HCT116 (cell line): ENCODE measurements around the gene DBR1. TPM values are rescaled to one million over a fixed set of nuclear protein-coding genes. Genes with fewer than 3 reads are reported as not detected.

ENCODE experiments used
- ATAC-seq: fragments of 200-7000 bp; cut with Tn5 transposase; 2 replicates; pipeline ENCODE4 v1.9.1; 2020; ENCODE audit warnings: mild to moderate bottlenecking, moderate library complexity
- BruUV-seq: library from RNA; stranded (reverse); fragments of 400-500 nt; replicated peaks from 2 replicates; lab custom pipeline; 2021; lab: Mats Ljungman, UMichigan
- CTCF ChIA-PET: fragments of 300-600 bp; sonication (Branson Sonifier 250); formaldehyde crosslinking; loops from one replicate; lab custom pipeline; 2021; ENCODE audit warnings: antibody characterized with exemption; lab: Charles Lee
- POLR2A ChIA-PET: fragments of 300-600, 350-600 bp; sonication (Branson Sonifier 250); formaldehyde crosslinking; loops from one replicate; lab custom pipeline; 2021; ENCODE audit warnings: antibody characterized with exemption; lab: Charles Lee
- RAD21 ChIA-PET, 2 experiments: fragments of 300-600 bp; sonication (Branson Sonifier 250); formaldehyde crosslinking; loops; one replicate each; lab custom pipeline; 2023; ENCODE audit warnings: low total read pairs in 2 of 2; ENCODE audit not compliant: uncharacterized antibody in 2 of 2, unreplicated experiment in 2 of 2, low non-redundant PET in 1 of 2; lab: Charles Lee
- DNase-seq: peaks from one replicate; pipeline ENCODE4 v3.0.0-alpha.2; 2010; ENCODE audit warnings: low read depth, low spot score
- H2AFZ ChIP-seq: fragments of 200-600 bp; shearing (Covaris generic), sonication (generic); 2 replicates; pipeline ENCODE4 v1.6.1; 2017; ENCODE audit warnings: low read depth, mixed run types, mixed read lengths, antibody characterized with exemption, low read length; ENCODE audit not compliant: poor library complexity, severe bottlenecking
- H3K27ac ChIP-seq: 2 replicates; pipeline ENCODE4 v1.5.1; 2012; ENCODE audit warnings: low read depth, low read length
- H3K27me3 ChIP-seq: fragments of 200-600 bp; sonication (generic); 2 replicates; pipeline ENCODE4 v1.6.1; 2016; ENCODE audit warnings: mixed run types, low read length, mixed read lengths; ENCODE audit not compliant: insufficient read depth
- H3K36me3 ChIP-seq, 2 experiments: fragments of 200-500 bp in 1 of 2; fragments of 200-600 bp in 1 of 2; sonication (Bioruptor generic) in 1 of 2; sonication (generic) in 1 of 2; 2 replicates each; pipeline versions ENCODE4 v1.5.1 to v1.6.1; 2014 to 2016; ENCODE audit warnings: low read length in 2 of 2, inconsistent platforms in 1 of 2, mixed read lengths in 1 of 2, mixed run types in 1 of 2; ENCODE audit not compliant: insufficient read depth in 2 of 2, control insufficient read depth in 1 of 2
- H3K4me1 ChIP-seq, 2 experiments: fragments of 200-600 bp in 1 of 2; sonication (generic) in 1 of 2; 2 replicates each; pipeline versions ENCODE4 v1.5.1 to v1.6.1; 2012 to 2017; ENCODE audit warnings: low read length in 2 of 2, inconsistent platforms in 1 of 2, mild to moderate bottlenecking in 1 of 2, mixed read lengths in 1 of 2, mixed run types in 1 of 2, moderate library complexity in 1 of 2; ENCODE audit not compliant: insufficient read depth in 2 of 2, control insufficient read depth in 1 of 2
- H3K4me2 ChIP-seq: fragments of 200-600 bp; sonication (generic); 2 replicates; pipeline ENCODE4 v1.6.1; 2017; ENCODE audit warnings: mixed run types, low read length, mixed read lengths
- H3K4me3 ChIP-seq, 2 experiments: fragments of 200-600 bp in 1 of 2; sonication (generic) in 1 of 2; replicated peaks in 1 of 2; 2 replicates each; pipeline ENCODE4 v1.5.1; 2011 to 2016; ENCODE audit warnings: low read length in 2 of 2, control low read depth in 1 of 2, low read depth in 1 of 2, mild to moderate bottlenecking in 1 of 2, mixed read lengths in 1 of 2, mixed run types in 1 of 2
- H3K79me2 ChIP-seq: fragments of 200-600 bp; sonication (generic); 2 replicates; pipeline ENCODE4 v1.6.1; 2017; ENCODE audit warnings: mild to moderate bottlenecking, mixed run types, low read length, moderate library complexity, mixed read lengths; ENCODE audit not compliant: insufficient read depth
- H3K9ac ChIP-seq: fragments of 200-600 bp; sonication (generic); 2 replicates; pipeline ENCODE4 v1.6.1; 2016; ENCODE audit warnings: low read length, mixed read lengths
- H3K9me2 ChIP-seq: fragments of 200-600 bp; sonication (generic), shearing (Covaris generic); 2 replicates; pipeline ENCODE4 v1.6.1; 2017; ENCODE audit warnings: mixed run types, mild to moderate bottlenecking, moderate library complexity; ENCODE audit not compliant: insufficient read depth
- H3K9me3 ChIP-seq, 2 experiments: fragments of 200-500 bp in 1 of 2; fragments of 200-600 bp in 1 of 2; sonication (Bioruptor generic) in 1 of 2; sonication (generic) in 1 of 2; 2 replicates each; pipeline ENCODE4 v1.6.1; 2014 to 2017; ENCODE audit warnings: low read length in 2 of 2, mixed read lengths in 2 of 2, inconsistent platforms in 1 of 2, low read depth in 1 of 2, mild to moderate bottlenecking in 1 of 2, mixed run types in 1 of 2, moderate library complexity in 1 of 2; ENCODE audit not compliant: control insufficient read depth in 1 of 2, insufficient read depth in 1 of 2
- H4K20me1 ChIP-seq: fragments of 200-600 bp; sonication (generic), shearing (Covaris generic); 2 replicates; pipeline ENCODE4 v1.6.1; 2017; ENCODE audit warnings: mixed run types, mild to moderate bottlenecking, moderate library complexity; ENCODE audit not compliant: insufficient read depth
- EZH2phosphoT487 ChIP-seq: fragments of 200-600 bp; IDR thresholded peaks from 2 replicates; pipeline ENCODE4 v1.6.1; 2018; ENCODE audit warnings: antibody characterized with exemption, borderline replicate concordance
- MAX ChIP-seq: IDR thresholded peaks from 2 replicates; pipeline ENCODE4 v1.6.1; 2012
- POLR2A ChIP-seq: IDR thresholded peaks from 2 replicates; pipeline ENCODE4 v1.7.0; 2011; ENCODE audit warnings: borderline replicate concordance; ENCODE audit not compliant: insufficient read depth, insufficient read length; ENCODE audit errors: extremely low read depth
- REST ChIP-seq: IDR thresholded peaks from 2 replicates; pipeline ENCODE4 v1.6.1; 2012; ENCODE audit warnings: low read depth
- SIN3A ChIP-seq: IDR thresholded peaks from 2 replicates; pipeline ENCODE4 v1.6.1; 2012; ENCODE audit warnings: low read depth
- SP1 ChIP-seq: IDR thresholded peaks from 2 replicates; pipeline ENCODE4 v1.6.1; 2012; ENCODE audit warnings: low read depth
- TCF7L2 ChIP-seq: IDR thresholded peaks from 2 replicates; pipeline ENCODE4 v1.7.0; 2011; ENCODE audit warnings: borderline replicate concordance, inconsistent platforms; ENCODE audit not compliant: insufficient read depth, insufficient read length; ENCODE audit errors: extremely low read depth
- ZFX ChIP-seq: fragments of 450-650 bp; IDR thresholded peaks from 2 replicates; pipeline ENCODE4 v1.6.1; 2017
- intact Hi-C: fragments of 100-400 bp; cut with micrococcal nuclease; formaldehyde crosslinking; loops from 2 replicates; pipeline ENCODE4 v1.10.0; 2022
- total RNA-seq: library from RNA; stranded (reverse); gene quantifications from one replicate; pipeline ENCODE4 v1.2.1, GENCODE V29; 2021; ENCODE audit not compliant: unreplicated experiment

Gene DBR1
- total RNA-seq, 1 experiment from 2014 or later, result 21.6 TPM

- no peak for DNase-seq
- ChIA-PET CTCF (no interaction called here), RAD21 (no interaction called here)
These were observed 42.5 kb downstream of the DBR1 start, which contains the start of gene A4GNT for GRCh38 chr3:138132239-138132638. A4GNT (minus strand) TSS chr3:138132390; CDS start chr3:138131256, 1,134 bp downstream.

More at GRCh38 chr3:138132239-138132638, 42.5 kb downstream of the DBR1 start, which contains the start of gene A4GNT:
- Histone ChIP-seq H3K9me2 (no peaks in the 10 kb centered on the region), H3K9ac (no peak within 1 kb of the TSS), H3K4me3 (no peak within 1 kb of the TSS), H3K27ac (no peak within 1 kb of the TSS), H3K4me2 (no peak within 1 kb of the TSS), H3K9me3 (no peaks in the 10 kb centered on the region), H3K36me3 (no peaks in the 10 kb centered on the region), H2AFZ (no peak within 1 kb of the TSS), H3K27me3 (no peaks in the 10 kb centered on the region), H4K20me1 (no peaks in the 10 kb centered on the region), H3K79me2 (no peaks in the 10 kb centered on the region), H3K4me1 (no peaks in the 10 kb centered on the region)
- no TSS peak for BruUV-seq
- TF ChIP-seq SP1 (no peak), POLR2A (no peak), EZH2phosphoT487 (no peak), SIN3A (no peak), REST (no peak), ZFX (no peak), MAX (no peak), TCF7L2 (no peak)
- POLR2A ChIA-PET, result no interaction called here
- intact Hi-C loops, result no loop called here
- no peak for ATAC-seq
